Immature natural killer cell (primary cell): ENCODE results near the gene MAP4K4. TPM values are rescaled to one million over a fixed set of nuclear protein-coding genes. Genes with fewer than 3 reads are reported as not detected.
"Not testable (repeated sequence)": the region's sequence is repeated elsewhere in the genome, so short reads cannot be mapped to it uniquely, and the experiment has no call there.

Experiments
- DNase-seq, 3 donors: peaks; one replicate each; pipeline ENCODE4 v3.0.0; 2022; ENCODE audit warnings: mixed read lengths in 1 of 3
- H3K27ac Mint-ChIP-seq, 6 donors: one replicate each; pipeline ENCODE4 v1.8.0; 2020; ENCODE audit warnings: mixed read lengths in 6 of 6, mild to moderate bottlenecking in 5 of 6, inconsistent platforms in 4 of 6, moderate library complexity in 3 of 6
- H3K27me3 Mint-ChIP-seq, 3 donors: one replicate each; pipeline ENCODE4 v1.8.0; 2020 to 2021; ENCODE audit warnings: low read depth in 3 of 3, mild to moderate bottlenecking in 3 of 3, mixed read lengths in 3 of 3, moderate library complexity in 3 of 3, inconsistent platforms in 1 of 3
- H3K36me3 Mint-ChIP-seq, 3 donors: one replicate each; pipeline ENCODE4 v1.8.0; 2020; ENCODE audit warnings: mixed read lengths in 3 of 3, inconsistent platforms in 2 of 3, mild to moderate bottlenecking in 2 of 3
- H3K4me1 Mint-ChIP-seq, 2 donors: one replicate each; pipeline ENCODE4 v1.8.0; 2020; ENCODE audit warnings: inconsistent platforms in 2 of 2, mild to moderate bottlenecking in 2 of 2, mixed read lengths in 2 of 2, moderate library complexity in 1 of 2
- H3K4me3 Mint-ChIP-seq, 5 donors: one replicate each; pipeline ENCODE4 v1.8.0; 2020; ENCODE audit warnings: mild to moderate bottlenecking in 5 of 5, mixed read lengths in 5 of 5, inconsistent platforms in 3 of 5, moderate library complexity in 3 of 5
- H3K9me3 Mint-ChIP-seq, 6 donors: one replicate each; pipeline ENCODE4 v1.8.0; 2020; ENCODE audit warnings: mild to moderate bottlenecking in 6 of 6, mixed read lengths in 6 of 6, inconsistent platforms in 4 of 6, moderate library complexity in 3 of 6
- polyA plus RNA-seq, 3 donors: library from polyadenylated mRNA; unstranded; fragments of 300-500 nt; fragmentation: Illumina TruSeq; gene quantifications; one replicate each; pipeline ENCODE4 v1.2.3, GENCODE V29; 2021

MAP4K4 gene
- polyA plus RNA-seq, 3 donors from 2014 or later, result 2.1 to 4.6 (median 3.4) TPM

DNA sequence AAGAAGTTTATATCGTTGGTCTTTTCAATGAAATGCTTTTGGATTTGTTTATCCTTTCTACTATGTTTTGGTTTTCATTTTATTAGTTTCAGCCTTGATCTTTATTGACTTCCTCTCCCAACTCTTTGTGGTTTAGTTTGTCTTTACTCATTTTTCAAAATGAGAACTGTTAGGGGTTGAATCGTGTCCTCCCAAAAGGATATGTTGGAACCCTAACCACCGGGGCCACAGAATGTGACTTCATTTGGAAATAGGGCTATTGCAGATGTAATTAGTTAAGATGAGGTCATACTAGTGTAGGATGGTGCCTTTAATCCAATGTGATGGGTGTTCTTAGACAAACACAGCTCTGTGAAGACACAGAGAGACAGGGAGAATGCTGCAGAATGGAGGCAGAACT, 233.9 kb downstream of the MAP4K4 start:
- peaks cover 4 to 14% (median 4%) of the 10 kb centered on the region in 3 donors for H3K27me3 Mint-ChIP-seq
- no peak overlapping the region for H3K27ac Mint-ChIP-seq
- H3K9me3 Mint-ChIP-seq, result peaks cover 2 to 17% (median 8%) of the 10 kb centered on the region in 6 donors
- H3K4me3 Mint-ChIP-seq, result no peak overlapping the region
- H3K4me1 Mint-ChIP-seq, result no peaks in the 10 kb centered on the region
- H3K36me3 Mint-ChIP-seq, result peaks cover 5 to 13% (median 6%) of the 10 kb centered on the region in 3 donors
- DNase-seq, result no peak

- H3K27me3 Mint-ChIP-seq, result not testable (repeated sequence)
These were observed 238.3 kb downstream of the MAP4K4 start for GRCh38 chr2:101935764-101936163.

GRCh38 chr2:101942851-101943250, 245.3 kb downstream of the MAP4K4 start:
- no peak overlapping the region for H3K27ac Mint-ChIP-seq
- H3K9me3 Mint-ChIP-seq, result peaks cover 0 to 8% (median 3%) of the 10 kb centered on the region in 6 donors
- peaks cover 0 to 9% (median 0%) of the 10 kb centered on the region in 3 donors for H3K36me3 Mint-ChIP-seq
- no peaks in the 10 kb centered on the region for H3K4me1 Mint-ChIP-seq
- DNase-seq, result no peak
- no peak overlapping the region for H3K4me3 Mint-ChIP-seq
- peaks cover 0 to 17% (median 8%) of the 10 kb centered on the region in 3 donors for H3K27me3 Mint-ChIP-seq

More at GRCh38 chr2:101935764-101936163, 238.3 kb downstream of the MAP4K4 start:
- H3K4me1 Mint-ChIP-seq, H3K4me3 Mint-ChIP-seq, H3K27ac Mint-ChIP-seq, DNase-seq: not testable (repeated sequence)
- Mint-ChIP-seq H3K9me3 (peaks cover 0 to 12% (median 6%) of the 10 kb centered on the region in 6 donors), H3K36me3 (peaks cover 0 to 16% (median 0%) of the 10 kb centered on the region in 3 donors)

Other genes with a start within 250 kb of the MAP4K4 start
- not detected for gene RFX8, start 222.6 kb upstream of the MAP4K4 start, polyA plus RNA-seq